ENCODE measurements around the gene TMEM107.
A peak's percentile ranks its signal among the peaks of the same experiment; 100 is the strongest.

The TMEM107 gene

GRCh38 chr17:8159459-8160223 lies 16.5 kb downstream of the TMEM107 start:
- H3K27ac ChIP-seq, result peak overlapping the region; percentile 97
- no peak for TF ChIP-seq ZFX (IDR thresholded peaks at IDR 0.05; ENCODE audit: borderline replicate concordance)
- TF ChIP-seq, protein P1, sequence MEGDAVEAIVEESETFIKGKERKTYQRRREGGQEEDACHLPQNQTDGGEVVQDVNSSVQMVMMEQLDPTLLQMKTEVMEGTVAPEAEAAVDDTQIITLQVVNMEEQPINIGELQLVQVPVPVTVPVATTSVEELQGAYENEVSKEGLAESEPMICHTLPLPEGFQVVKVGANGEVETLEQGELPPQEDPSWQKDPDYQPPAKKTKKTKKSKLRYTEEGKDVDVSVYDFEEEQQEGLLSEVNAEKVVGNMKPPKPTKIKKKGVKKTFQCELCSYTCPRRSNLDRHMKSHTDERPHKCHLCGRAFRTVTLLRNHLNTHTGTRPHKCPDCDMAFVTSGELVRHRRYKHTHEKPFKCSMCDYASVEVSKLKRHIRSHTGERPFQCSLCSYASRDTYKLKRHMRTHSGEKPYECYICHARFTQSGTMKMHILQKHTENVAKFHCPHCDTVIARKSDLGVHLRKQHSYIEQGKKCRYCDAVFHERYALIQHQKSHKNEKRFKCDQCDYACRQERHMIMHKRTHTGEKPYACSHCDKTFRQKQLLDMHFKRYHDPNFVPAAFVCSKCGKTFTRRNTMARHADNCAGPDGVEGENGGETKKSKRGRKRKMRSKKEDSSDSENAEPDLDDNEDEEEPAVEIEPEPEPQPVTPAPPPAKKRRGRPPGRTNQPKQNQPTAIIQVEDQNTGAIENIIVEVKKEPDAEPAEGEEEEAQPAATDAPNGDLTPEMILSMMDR (IDR thresholded peaks at IDR 0.05), result no peak

DNA sequence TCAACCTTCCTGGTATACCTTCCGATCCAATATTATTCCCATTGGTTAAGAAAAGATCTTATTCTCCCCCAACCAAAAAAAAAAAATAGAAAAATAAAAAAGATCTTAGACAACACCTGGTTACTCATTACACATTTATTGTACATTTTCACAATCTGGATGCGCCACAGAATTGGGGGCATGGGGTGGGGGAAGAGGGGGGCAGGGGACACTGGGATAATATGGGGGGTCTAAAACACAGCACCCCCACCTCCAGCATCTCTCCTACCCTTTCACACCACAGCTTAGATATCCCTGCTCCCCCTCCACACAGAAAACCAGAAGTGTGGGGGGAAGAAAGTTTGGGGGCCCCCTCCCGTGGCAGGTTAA lies 17.2 kb downstream of the TMEM107 start:
- peak overlapping the region; percentile 97 for H3K27ac ChIP-seq
- TF ChIP-seq ZFX (IDR thresholded peaks at IDR 0.05; ENCODE audit: borderline replicate concordance), result no peak
- TF ChIP-seq, protein P1 (IDR thresholded peaks at IDR 0.05), result peak; percentile 48

GRCh38 chr17:8158267-8159031 lies 17.7 kb downstream of the TMEM107 start:
- peak overlapping the region; percentile 97 for H3K27ac ChIP-seq
- TF ChIP-seq, protein P1 (IDR thresholded peaks at IDR 0.05), result peak; percentile 88
- TF ChIP-seq ZFX (IDR thresholded peaks at IDR 0.05; ENCODE audit: borderline replicate concordance), result no peak

GRCh38 chr17:8156246-8156992 lies 19.8 kb downstream of the TMEM107 start:
- peak overlapping the region; percentile 97 for H3K27ac ChIP-seq
- no peak for TF ChIP-seq ZFX (IDR thresholded peaks at IDR 0.05; ENCODE audit: borderline replicate concordance)
- TF ChIP-seq, protein P1 (IDR thresholded peaks at IDR 0.05), result no peak

DNA sequence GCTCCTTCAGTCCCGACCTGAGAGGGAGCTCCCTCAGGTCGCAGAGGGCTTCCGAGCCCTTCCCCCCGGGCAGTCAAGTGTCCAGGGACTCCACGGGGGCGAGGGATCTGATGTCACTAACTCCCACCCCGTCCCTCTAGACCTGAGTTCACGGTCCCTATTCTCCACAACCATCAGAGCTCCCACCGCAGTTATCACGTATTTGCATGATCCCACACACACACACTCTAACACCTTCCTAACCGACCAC lies 20.3 kb downstream of the TMEM107 start:
- no peak for TF ChIP-seq ZFX (IDR thresholded peaks at IDR 0.05; ENCODE audit: borderline replicate concordance)
- TF ChIP-seq, protein P1 (IDR thresholded peaks at IDR 0.05), result no peak
- peak overlapping the region; percentile 97 for H3K27ac ChIP-seq

GRCh38 chr17:8155231-8155995 lies 20.8 kb downstream of the TMEM107 start:
- TF ChIP-seq, protein P1 (IDR thresholded peaks at IDR 0.05), result no peak
- TF ChIP-seq ZFX (IDR thresholded peaks at IDR 0.05; ENCODE audit: borderline replicate concordance), result no peak
- H3K27ac ChIP-seq, result peak overlapping the region; percentile 97

Measured in 22Rv1 (cell line).